ENCODE data around the gene EIF4EBP3.

Gene EIF4EBP3

GRCh38 chr5:140556438-140556837 lies 9.0 kb downstream of the EIF4EBP3 start:
- DNase-seq (ENCODE audit: low spot score): no peak

GRCh38 chr5:140557136-140557805 lies 9.8 kb downstream of the EIF4EBP3 start, which contains the start of gene SRA1:
TSS of gene SRA1 (minus strand) at chr5:140557473. CDS start at chr5:140557452, 21 bp downstream.
- DNase-seq (ENCODE audit: low spot score): peak; percentile 89

- no peak for DNase-seq (ENCODE audit: low spot score)
Measured at GRCh38 chr5:140557965-140558364, 10.5 kb downstream of the EIF4EBP3 start.

GRCh38 chr5:140558542-140558941 lies 11.1 kb downstream of the EIF4EBP3 start:
- no peak for DNase-seq (ENCODE audit: low spot score)

GRCh38 chr5:140560227-140560626 lies 12.8 kb downstream of the EIF4EBP3 start:
- no peak for DNase-seq (ENCODE audit: low spot score)

GRCh38 chr5:140561753-140562523 lies 14.5 kb downstream of the EIF4EBP3 start:
- no peak for DNase-seq (ENCODE audit: low spot score)

GRCh38 chr5:140563596-140563995 lies 16.1 kb downstream of the EIF4EBP3 start:
- DNase-seq (ENCODE audit: low spot score): no peak

GRCh38 chr5:140564196-140565023 lies 16.9 kb downstream of the EIF4EBP3 start, which contains the start of the genes APBB3 and SLC35A4:
TSS of gene APBB3 (minus strand) at chr5:140564598. CDS start at chr5:140564245, 353 bp downstream.
TSS of gene SLC35A4 (plus strand) at chr5:140564828. CDS start at chr5:140567170, 2,342 bp downstream.
- peak; percentile 98 for DNase-seq (ENCODE audit: low spot score)

GRCh38 chr5:140565024-140565779 lies 17.7 kb downstream of the EIF4EBP3 start:
- DNase-seq (ENCODE audit: low spot score): no peak

GRCh38 chr5:140565780-140566095 lies 18.3 kb downstream of the EIF4EBP3 start:
- DNase-seq (ENCODE audit: low spot score): no peak

GRCh38 chr5:140566665-140567064 lies 19.2 kb downstream of the EIF4EBP3 start:
- DNase-seq (ENCODE audit: low spot score): no peak

GRCh38 chr5:140567136-140567818 lies 19.8 kb downstream of the EIF4EBP3 start:
- no peak for DNase-seq (ENCODE audit: low spot score)

- DNase-seq (ENCODE audit: low spot score): no peak
Measured at GRCh38 chr5:140567871-140568270, 20.4 kb downstream of the EIF4EBP3 start.

- no peak for DNase-seq (ENCODE audit: low spot score)
Measured at GRCh38 chr5:140568443-140569063, 21.1 kb downstream of the EIF4EBP3 start.

- DNase-seq (ENCODE audit: low spot score): no peak
Measured at GRCh38 chr5:140569197-140569596, 21.7 kb downstream of the EIF4EBP3 start.

- no peak for DNase-seq (ENCODE audit: low spot score)
Measured at GRCh38 chr5:140570058-140570457, 22.6 kb downstream of the EIF4EBP3 start.

- no peak for DNase-seq (ENCODE audit: low spot score)
Measured at GRCh38 chr5:140570488-140570887, 23.0 kb downstream of the EIF4EBP3 start.

- no peak for DNase-seq (ENCODE audit: low spot score)
Measured at GRCh38 chr5:140571105-140571504, 23.6 kb downstream of the EIF4EBP3 start.

- no peak for DNase-seq (ENCODE audit: low spot score)
Measured at GRCh38 chr5:140573683-140574082, 26.2 kb downstream of the EIF4EBP3 start.

GRCh38 chr5:140574165-140574564 lies 26.7 kb downstream of the EIF4EBP3 start:
- DNase-seq (ENCODE audit: low spot score): no peak
